ENCODE measurements around the gene PCSK6. TPM values are rescaled to one million over a fixed set of nuclear protein-coding genes. Genes with fewer than 3 reads are reported as not detected.

The PCSK6 gene
- total RNA-seq, 1 donor from 2014 or later = 0.40 TPM

DNA sequence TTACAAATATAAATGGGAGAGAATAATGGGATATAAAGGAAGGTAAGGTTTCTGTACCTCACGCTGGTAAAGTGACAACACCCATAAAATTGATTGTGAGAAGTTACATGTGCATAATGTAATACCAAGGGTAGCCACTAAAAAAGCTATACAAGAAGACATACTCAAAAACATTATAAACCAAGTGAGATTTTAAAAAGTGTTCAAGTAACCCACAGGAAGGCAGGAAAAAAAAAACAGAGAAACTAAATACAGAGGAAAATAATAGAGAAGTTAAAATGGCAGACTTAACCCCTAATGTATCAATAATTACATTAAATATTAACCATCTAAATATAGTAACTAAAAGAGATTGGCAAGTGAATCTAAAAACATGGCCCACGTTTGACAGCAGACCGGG, 76.3 kb downstream of the PCSK6 start:
- no peak overlapping the region for H3K27ac Mint-ChIP-seq (ENCODE audit: unreplicated experiment)
- no peak for DNase-seq (ENCODE audit: low spot score)
- H3K36me3 Mint-ChIP-seq (ENCODE audit: low read depth) = no peaks in the 10 kb centered on the region
- peaks cover 5% of the 10 kb centered on the region for H3K27me3 Mint-ChIP-seq (ENCODE audit: low read depth)
- TF ChIP-seq, protein P1, sequence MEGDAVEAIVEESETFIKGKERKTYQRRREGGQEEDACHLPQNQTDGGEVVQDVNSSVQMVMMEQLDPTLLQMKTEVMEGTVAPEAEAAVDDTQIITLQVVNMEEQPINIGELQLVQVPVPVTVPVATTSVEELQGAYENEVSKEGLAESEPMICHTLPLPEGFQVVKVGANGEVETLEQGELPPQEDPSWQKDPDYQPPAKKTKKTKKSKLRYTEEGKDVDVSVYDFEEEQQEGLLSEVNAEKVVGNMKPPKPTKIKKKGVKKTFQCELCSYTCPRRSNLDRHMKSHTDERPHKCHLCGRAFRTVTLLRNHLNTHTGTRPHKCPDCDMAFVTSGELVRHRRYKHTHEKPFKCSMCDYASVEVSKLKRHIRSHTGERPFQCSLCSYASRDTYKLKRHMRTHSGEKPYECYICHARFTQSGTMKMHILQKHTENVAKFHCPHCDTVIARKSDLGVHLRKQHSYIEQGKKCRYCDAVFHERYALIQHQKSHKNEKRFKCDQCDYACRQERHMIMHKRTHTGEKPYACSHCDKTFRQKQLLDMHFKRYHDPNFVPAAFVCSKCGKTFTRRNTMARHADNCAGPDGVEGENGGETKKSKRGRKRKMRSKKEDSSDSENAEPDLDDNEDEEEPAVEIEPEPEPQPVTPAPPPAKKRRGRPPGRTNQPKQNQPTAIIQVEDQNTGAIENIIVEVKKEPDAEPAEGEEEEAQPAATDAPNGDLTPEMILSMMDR (IDR thresholded peaks at IDR 0.05) = peak; percentile 17
- no peak overlapping the region for H3K4me3 Mint-ChIP-seq (ENCODE audit: unreplicated experiment)
- H3K9me3 Mint-ChIP-seq (ENCODE audit: low read depth) = no peaks in the 10 kb centered on the region
- no peaks in the 10 kb centered on the region for H3K4me1 Mint-ChIP-seq (ENCODE audit: low read depth)

DNA sequence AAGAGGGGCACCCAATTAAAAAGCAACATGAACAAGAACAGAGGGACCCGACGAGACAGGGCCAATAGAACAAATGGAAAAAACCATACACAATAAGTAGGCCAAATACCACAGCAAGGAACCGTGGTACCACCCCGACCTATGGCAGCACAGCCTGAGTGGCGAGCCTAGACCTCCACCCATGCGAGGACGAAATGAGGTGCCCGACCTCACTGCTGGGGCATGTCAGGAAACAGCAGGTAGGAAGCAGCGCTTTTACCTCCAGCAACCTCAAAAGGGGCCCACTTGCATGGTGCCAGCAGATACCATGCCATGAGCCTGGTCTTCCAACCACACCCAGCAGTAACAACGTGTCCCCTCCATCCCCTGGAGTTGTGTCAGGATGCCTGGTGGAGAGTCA, 77.9 kb downstream of the PCSK6 start:
- H3K9me3 Mint-ChIP-seq (ENCODE audit: low read depth) = no peaks in the 10 kb centered on the region
- no peaks in the 10 kb centered on the region for H3K4me1 Mint-ChIP-seq (ENCODE audit: low read depth)
- no peak for DNase-seq (ENCODE audit: low spot score)
- peaks cover 10% of the 10 kb centered on the region for H3K27me3 Mint-ChIP-seq (ENCODE audit: low read depth)
- H3K27ac Mint-ChIP-seq (ENCODE audit: unreplicated experiment) = no peak overlapping the region
- TF ChIP-seq, protein P1 (IDR thresholded peaks at IDR 0.05) = no peak
- no peak overlapping the region for H3K4me3 Mint-ChIP-seq (ENCODE audit: unreplicated experiment)
- H3K36me3 Mint-ChIP-seq (ENCODE audit: low read depth) = no peaks in the 10 kb centered on the region

GRCh38 chr15:101411085-101411484, 78.4 kb downstream of the PCSK6 start:
- Mint-ChIP-seq H3K9me3 (ENCODE audit: low read depth) (no peaks in the 10 kb centered on the region), H3K36me3 (ENCODE audit: low read depth) (no peaks in the 10 kb centered on the region), H3K4me1 (ENCODE audit: low read depth) (no peaks in the 10 kb centered on the region), H3K27me3 (ENCODE audit: low read depth) (peaks cover 10% of the 10 kb centered on the region), H3K4me3 (ENCODE audit: unreplicated experiment) (no peak overlapping the region), H3K27ac (ENCODE audit: unreplicated experiment) (no peak overlapping the region)
- TF ChIP-seq, protein P1 (IDR thresholded peaks at IDR 0.05) = no peak
- no peak for DNase-seq (ENCODE audit: low spot score)

- DNase-seq (ENCODE audit: low spot score) = no peak
- H3K4me3 Mint-ChIP-seq (ENCODE audit: unreplicated experiment) = no peak overlapping the region
- no peak overlapping the region for H3K27ac Mint-ChIP-seq (ENCODE audit: unreplicated experiment)
- TF ChIP-seq, protein P1 (IDR thresholded peaks at IDR 0.05) = no peak
- H3K9me3 Mint-ChIP-seq (ENCODE audit: low read depth) = no peaks in the 10 kb centered on the region
- H3K4me1 Mint-ChIP-seq (ENCODE audit: low read depth) = no peaks in the 10 kb centered on the region
- H3K27me3 Mint-ChIP-seq (ENCODE audit: low read depth) = peaks cover 10% of the 10 kb centered on the region
- no peaks in the 10 kb centered on the region for H3K36me3 Mint-ChIP-seq (ENCODE audit: low read depth)
These were observed 78.9 kb downstream of the PCSK6 start for GRCh38 chr15:101410612-101411011.

GRCh38 chr15:101409621-101410020, 79.9 kb downstream of the PCSK6 start:
- Mint-ChIP-seq H3K36me3 (ENCODE audit: low read depth) (no peaks in the 10 kb centered on the region), H3K4me1 (ENCODE audit: low read depth) (no peaks in the 10 kb centered on the region), H3K4me3 (ENCODE audit: unreplicated experiment) (no peak overlapping the region), H3K27me3 (ENCODE audit: low read depth) (peaks cover 10% of the 10 kb centered on the region), H3K9me3 (ENCODE audit: low read depth) (no peaks in the 10 kb centered on the region), H3K27ac (ENCODE audit: unreplicated experiment) (no peak overlapping the region)
- TF ChIP-seq, protein P1 (IDR thresholded peaks at IDR 0.05) = no peak
- DNase-seq (ENCODE audit: low spot score) = no peak
